Transverse colon (tissue), 3 donors: ENCODE results near the gene ARHGAP32.

ENCODE experiments used
- CTCF ChIP-seq, 5 experiments: fragments of 200-600 bp in 3 of 5; fragments of 450-650 bp in 2 of 5; sonication (generic) in 3 of 5; IDR thresholded peaks; 1 replicate in 2 of 5; 2 replicates in 3 of 5; pipeline ENCODE4 v1.5.1; 2016 to 2017; ENCODE audit warnings: antibody characterized with exemption in 5 of 5, inconsistent platforms in 3 of 5, mild to moderate bottlenecking in 2 of 5, moderate library complexity in 1 of 5
- POLR2A ChIP-seq: fragments of 450-650 bp; IDR thresholded peaks from one replicate; pipeline ENCODE4 v1.6.1; 2016; ENCODE audit warnings: antibody characterized with exemption, mild to moderate bottlenecking, moderate library complexity

DNA sequence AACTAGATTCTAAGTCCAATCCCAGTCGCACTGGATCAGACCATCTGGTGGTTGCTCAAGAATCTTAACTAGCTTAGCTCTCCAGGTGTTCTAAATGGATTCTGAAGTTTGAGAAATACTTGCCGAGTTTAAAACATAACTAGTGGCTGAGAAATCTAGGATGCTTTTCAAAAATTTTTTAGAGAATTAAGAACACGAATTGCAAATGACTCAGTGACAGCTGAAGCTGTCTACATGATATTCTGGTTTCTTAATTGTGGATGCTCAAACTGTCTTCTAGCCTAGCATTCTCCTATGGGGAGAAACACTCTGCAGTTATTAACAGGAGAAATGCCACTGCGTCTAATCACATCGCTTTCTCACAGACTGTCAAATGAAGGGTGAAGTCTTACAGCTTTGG, 229.2 kb downstream of the ARHGAP32 start:
- no peak for TF ChIP-seq POLR2A
- no peak for TF ChIP-seq CTCF (IDR thresholded peaks at IDR 0.05)
